NCI-H1048 (cell line): ENCODE results near the gene CUX1.
"Not testable (repeated sequence)": the region's sequence is repeated elsewhere in the genome, so short reads cannot be mapped to it uniquely, and the experiment has no call there.

ENCODE experiments used
- DNase-seq: peaks from one replicate; lab custom pipeline; 2025; lab: John Stamatoyannopoulos, UW

The CUX1 gene

GRCh38 chr7:101803203-101804087, 14.0 kb upstream of the CUX1 start:
- no peak for DNase-seq

DNA sequence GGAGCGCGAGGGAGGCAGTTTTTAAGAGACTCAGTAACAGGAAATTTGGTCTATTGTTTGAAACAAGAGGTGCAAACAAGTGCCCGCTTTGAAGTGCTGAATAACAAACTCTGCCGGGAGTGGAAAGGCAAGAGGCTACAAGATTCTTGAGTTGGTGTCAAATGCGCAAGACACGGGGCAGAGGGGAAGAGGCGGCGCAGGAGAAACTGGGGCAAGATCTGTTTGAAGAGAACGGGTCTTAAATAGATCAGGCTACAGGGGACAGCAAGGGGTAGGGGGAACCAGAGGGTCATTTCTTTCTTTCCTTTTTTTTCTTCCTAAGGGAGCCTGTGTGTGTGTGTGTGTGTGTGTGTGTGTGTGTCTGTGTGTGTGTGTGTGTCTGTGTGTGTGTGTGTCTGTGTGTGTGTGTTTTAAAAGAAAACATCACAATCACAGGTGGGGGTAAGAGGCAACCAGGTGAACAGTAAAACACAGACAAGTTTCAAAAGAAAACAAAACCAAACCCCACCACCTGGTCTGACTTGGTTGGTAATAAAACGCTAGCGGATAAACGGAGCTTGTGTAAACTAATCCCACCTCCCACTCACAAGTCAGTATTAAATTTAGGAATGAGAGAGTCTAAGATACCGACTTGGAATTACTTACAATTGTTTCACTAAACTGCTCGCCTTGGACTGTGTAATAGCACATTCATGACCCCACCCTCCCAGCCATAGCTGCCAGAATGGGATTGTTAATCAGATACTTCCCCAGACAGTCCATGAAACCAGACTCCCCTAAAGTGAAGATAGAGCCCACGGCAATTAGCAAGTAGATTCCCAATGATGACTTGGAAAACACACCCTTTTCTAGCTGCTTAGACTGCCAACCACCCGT, 13.1 kb upstream of the CUX1 start:
- no peak for DNase-seq

DNA sequence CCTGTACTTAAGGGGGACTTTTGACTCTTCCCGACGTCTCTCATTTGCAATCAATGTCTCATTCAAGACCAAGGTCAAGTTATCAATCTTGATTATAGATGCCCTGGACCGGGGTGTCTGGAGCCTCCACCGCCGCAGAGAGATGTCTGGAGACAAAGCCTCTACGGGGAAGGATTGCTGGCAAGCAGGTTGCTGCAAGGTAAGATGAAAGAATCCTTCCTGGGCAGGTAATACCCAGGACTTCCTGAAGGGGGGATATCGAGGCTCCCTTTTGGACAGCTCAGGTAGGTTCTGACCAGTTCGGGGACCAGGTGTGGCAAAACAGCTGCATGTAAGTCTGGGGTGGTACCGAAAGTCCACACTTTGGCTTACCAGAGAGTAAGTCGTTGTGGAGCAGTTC, 12.5 kb upstream of the CUX1 start:
- no peak for DNase-seq

DNA sequence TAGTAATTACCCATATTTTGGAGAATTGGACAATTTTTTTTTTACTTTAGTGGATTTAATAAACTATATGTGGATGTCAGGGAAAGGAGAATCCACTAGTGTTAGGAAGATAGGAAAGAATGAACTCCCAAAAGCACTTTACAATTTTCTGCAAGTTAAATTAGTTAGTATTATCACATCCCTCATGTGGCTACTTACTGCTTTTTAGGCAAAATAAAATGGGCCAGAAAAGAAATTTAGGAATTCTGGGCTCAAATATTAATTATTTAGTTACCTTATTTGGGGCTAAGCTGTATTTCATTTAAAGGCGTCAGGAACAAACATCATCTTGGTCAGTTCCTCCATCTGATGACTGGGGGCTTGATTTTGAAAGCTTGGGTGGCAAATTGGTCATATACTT, 4.8 kb upstream of the CUX1 start:
- no peak for DNase-seq

DNA sequence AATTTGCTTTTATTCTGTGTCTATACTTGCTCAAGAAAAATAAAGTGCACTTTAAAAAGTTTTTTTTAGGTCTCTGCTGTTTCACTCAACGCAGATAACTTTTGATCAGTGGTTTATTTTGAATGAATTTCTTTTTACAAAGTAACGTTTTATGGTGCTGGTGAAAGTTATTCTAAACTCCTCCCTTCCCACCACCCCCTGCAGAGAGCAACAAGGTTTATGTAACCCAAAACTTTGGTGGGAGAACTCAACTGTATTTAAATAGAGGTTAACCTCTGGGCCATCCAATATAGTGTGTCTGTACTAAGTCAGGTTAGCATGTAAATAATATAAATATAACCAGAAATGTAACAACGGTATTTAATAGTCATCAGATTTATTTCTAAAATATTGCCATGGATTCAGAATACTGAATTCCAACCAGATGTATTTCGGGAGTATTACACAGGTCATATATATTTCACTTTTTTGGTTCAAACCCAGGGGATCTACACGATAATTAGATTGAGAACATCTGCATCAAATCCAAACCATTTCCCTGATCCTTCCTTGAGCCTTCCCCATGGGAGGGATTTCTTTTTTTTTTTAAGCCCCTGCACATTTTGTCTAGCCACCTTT, 3.9 kb upstream of the CUX1 start:
- DNase-seq: no peak

DNA sequence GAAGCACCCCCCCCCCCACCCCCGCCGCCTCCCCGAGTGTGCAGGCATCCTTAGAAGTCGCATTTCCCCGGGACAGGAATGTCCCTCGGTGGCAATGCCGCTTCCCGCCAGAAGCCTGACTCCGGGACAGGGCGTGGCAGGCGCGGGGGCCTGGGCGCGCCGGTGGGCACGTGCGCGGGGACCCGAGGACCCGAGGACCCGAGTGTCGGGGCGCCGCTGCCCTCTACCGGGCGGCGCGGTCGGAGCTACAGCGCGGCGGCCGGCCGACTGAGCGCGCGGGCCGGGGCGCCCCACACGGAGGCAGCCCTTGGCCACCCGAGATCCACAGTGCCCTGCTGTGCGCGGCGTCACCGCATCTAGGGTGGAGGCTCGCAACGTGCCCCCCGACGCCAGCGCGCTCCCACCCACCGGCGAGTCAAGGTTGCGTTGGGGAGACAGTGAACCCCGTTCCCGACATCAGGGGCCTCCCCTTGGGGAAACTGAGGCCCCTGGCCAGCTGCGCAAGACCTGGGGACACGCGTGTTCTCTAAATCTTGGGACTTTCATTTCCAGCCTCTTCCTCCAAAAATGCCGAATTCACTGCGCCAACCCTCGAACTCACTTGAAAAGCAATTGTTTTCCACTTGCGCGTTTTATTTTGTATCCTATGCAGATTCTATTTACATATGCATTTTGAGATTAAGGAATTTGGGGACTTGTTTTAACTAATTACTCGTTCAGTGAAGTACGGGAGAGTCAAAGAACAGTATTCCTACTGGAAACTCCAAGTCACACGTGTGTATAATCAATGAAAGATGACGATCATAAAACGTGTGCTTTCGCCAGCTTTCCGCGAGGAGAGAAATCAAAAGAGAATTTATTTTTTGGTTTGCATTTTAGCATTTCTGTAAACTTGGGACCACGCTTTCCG, 3.1 kb upstream of the CUX1 start:
- no peak for DNase-seq

- DNase-seq: no peak
Observed at GRCh38 chr7:101814991-101815825, 2.2 kb upstream of the CUX1 start.

GRCh38 chr7:101815826-101816594, 1.4 kb upstream of the CUX1 start:
- no peak for DNase-seq

GRCh38 chr7:101816595-101817470, 593 bp upstream of the CUX1 start:
- no peak for DNase-seq

DNA sequence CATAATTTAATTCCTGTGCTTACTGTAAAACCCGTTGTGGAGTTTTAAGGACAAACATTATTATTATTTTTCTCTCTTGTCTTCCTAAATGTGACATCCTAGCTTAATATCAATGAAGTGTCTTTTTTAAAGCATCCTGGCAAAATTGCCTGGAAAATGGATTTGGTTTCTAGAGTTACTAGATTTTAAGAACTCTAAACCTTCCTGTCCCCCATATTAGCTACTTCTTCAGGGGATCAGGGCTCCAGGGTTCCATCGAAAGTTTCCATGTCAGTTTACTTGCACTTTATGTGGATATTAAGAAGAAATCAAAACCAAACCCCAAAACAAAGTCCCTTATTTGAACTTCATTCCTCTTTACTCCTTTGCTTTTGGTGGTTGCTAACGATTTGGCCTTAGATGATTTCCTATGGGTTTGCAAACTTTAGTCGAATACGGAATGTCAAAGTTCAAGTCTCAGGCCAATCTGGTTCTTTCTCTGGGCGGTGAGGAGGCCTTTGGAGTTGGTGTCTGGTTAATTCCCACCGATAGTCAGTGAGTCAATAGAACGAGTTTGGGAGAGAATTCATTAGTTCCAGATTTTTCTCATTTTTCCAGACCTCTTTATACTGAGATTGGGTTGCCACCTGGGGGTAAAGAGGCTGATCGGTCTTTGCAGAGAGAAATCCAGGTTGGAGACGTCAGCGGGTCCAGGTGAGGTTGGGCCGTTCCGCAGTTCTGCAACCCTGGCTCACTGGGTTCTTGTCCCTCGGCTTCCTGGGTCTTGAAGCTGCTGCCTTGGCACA, 1.1 kb downstream of the CUX1 start:
- DNase-seq: no peak

- no peak for DNase-seq
Observed at GRCh38 chr7:101819183-101819582, 1.8 kb downstream of the CUX1 start.

GRCh38 chr7:101819913-101820522, 2.6 kb downstream of the CUX1 start:
- no peak for DNase-seq

- DNase-seq: no peak
Observed at GRCh38 chr7:101820703-101821102, 3.3 kb downstream of the CUX1 start.

- DNase-seq: not testable (repeated sequence)
Observed at GRCh38 chr7:101822632-101823031, 5.2 kb downstream of the CUX1 start.

GRCh38 chr7:101823096-101823495, 5.7 kb downstream of the CUX1 start:
- DNase-seq: no peak

DNA sequence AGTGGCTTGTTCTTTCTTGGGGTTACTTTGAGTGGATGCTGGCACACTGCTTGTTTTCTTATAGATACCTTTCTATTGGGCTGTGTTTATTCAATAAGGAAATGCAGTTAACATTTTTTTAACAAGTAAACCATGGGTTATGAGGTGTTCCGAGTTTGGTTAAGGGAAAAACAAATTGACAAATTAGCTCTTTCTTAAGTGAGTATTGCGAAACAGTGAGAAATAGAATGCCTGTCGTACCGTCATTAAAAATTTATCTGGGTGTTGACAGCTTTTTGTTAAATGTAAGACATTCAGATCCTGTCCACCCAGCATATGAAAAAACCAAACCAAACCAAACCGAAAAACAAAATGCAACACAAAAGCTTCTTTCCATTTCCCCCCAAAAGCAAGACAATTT, 6.2 kb downstream of the CUX1 start:
- DNase-seq: no peak

GRCh38 chr7:101824440-101824839, 7.0 kb downstream of the CUX1 start:
- no peak for DNase-seq
